Esophagus squamous epithelium (tissue), 5 donors: ENCODE data around the gene CEP295NL. TPM values are rescaled to one million over a fixed set of nuclear protein-coding genes. Genes with fewer than 3 reads are reported as not detected.

Experiments used
- DNase-seq: peaks from one replicate; lab custom pipeline; 2025; lab: John Stamatoyannopoulos, UW
- H3K27ac ChIP-seq, 4 donors: fragments of 200-600 bp; sonication (generic); one replicate each; pipeline ENCODE4 v1.5.1; 2016 to 2019; ENCODE audit warnings: mild to moderate bottlenecking in 1 of 4
- H3K27me3 ChIP-seq, 4 donors: fragments of 200-600 bp; sonication (generic); 1 replicate in 3 of 4; 2 replicates in 1 of 4; pipeline versions ENCODE4 v1.5.1 to v1.6.0; 2017 to 2021; ENCODE audit warnings: antibody characterized with exemption in 1 of 4
- H3K36me3 ChIP-seq, 3 donors: fragments of 200-600 bp; sonication (generic); one replicate each; pipeline ENCODE4 v1.5.1; 2016 to 2019
- H3K4me1 ChIP-seq, 3 donors: fragments of 200-600 bp; sonication (generic); one replicate each; pipeline ENCODE4 v1.5.1; 2017 to 2019
- H3K4me3 ChIP-seq, 4 donors: fragments of 200-600 bp; sonication (generic); 1 replicate in 3 of 4; 2 replicates in 1 of 4; pipeline ENCODE4 v1.5.1; 2016 to 2019; ENCODE audit warnings: mild to moderate bottlenecking in 2 of 4, moderate library complexity in 1 of 4
- H3K9me3 ChIP-seq, 3 donors: fragments of 200-600 bp; sonication (generic); one replicate each; pipeline ENCODE4 v1.5.1; 2016 to 2019
- POLR2A ChIP-seq, 4 donors: fragments of 450-650 bp; IDR thresholded peaks; one replicate each; pipeline ENCODE4 v1.6.1; 2017; ENCODE audit warnings: antibody characterized with exemption in 4 of 4, mild to moderate bottlenecking in 4 of 4, moderate library complexity in 3 of 4
- WGBS, 2 donors: methylation state at CpG; one replicate each; pipeline ENCODE4 v1.1.5; 2018; 5-methylcytosine and 5-hydroxymethylcytosine counted together
- intact Hi-C: fragments of 100-400 bp; cut with DNase I; formaldehyde crosslinking; loops from one replicate; pipeline ENCODE4 v1.15.0; 2022
- total RNA-seq, 4 donors: library from RNA; depleted of rRNA; stranded (reverse); fragments of >200 nt; gene quantifications; one replicate each; pipeline ENCODE4 v1.1.0, GENCODE V29; 2016
- TF ChIP-seq, protein P1 (sequence below), 6 experiments: fragments of 450-650 bp in 4 of 6; fragments of 200-600 bp in 2 of 6; sonication (generic) in 2 of 6; IDR thresholded peaks; one replicate each; pipeline ENCODE4 v1.5.1; 2016 to 2019; ENCODE audit warnings: antibody characterized with exemption in 6 of 6, mild to moderate bottlenecking in 4 of 6, moderate library complexity in 4 of 6
- donor health status: DM: yes; HTN: yes; CAD: no.

CEP295NL gene
- total RNA-seq, 4 donors from 2014 or later: 0.42 to 6.9 (median 1.1) TPM

DNA sequence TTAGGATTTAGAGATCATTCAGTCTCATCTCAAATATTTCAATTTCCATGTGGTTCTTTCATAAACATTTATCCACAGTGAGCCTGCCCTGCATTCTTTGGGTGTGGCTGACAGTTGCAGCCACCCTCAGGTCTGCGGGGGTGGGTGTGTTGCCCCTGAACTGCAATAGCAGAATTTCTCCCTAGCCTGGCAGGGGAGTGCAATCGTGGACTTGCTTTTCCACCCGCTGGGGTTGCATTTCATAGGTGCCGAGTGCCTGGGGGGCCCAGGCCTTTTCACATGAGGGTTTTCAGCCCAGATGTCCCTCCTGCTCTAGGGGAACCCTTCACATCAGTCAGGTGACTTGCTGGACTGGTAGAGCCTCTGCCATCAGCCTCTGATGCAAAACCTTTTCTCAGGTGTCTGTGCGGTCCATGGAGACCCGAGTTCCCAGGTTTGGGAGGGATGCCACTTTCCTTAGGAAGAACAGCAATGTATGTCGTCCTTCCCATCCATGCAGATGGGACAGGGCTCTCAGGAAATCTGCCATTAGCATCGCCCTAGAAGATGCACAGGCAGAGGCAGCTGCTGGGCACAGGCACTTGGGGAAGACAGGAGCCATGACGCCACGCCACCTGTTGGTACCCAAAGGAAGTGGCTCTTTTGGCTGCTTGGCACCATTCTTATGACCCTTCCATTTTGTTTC is 60.0 kb downstream of the CEP295NL start:
- Histone ChIP-seq H3K4me1 (peaks cover 17 to 27% (median 22%) of the 10 kb centered on the region in 3 donors), H3K27me3 (no peaks in the 10 kb centered on the region)
- intact Hi-C loops: no loop called here

DNA sequence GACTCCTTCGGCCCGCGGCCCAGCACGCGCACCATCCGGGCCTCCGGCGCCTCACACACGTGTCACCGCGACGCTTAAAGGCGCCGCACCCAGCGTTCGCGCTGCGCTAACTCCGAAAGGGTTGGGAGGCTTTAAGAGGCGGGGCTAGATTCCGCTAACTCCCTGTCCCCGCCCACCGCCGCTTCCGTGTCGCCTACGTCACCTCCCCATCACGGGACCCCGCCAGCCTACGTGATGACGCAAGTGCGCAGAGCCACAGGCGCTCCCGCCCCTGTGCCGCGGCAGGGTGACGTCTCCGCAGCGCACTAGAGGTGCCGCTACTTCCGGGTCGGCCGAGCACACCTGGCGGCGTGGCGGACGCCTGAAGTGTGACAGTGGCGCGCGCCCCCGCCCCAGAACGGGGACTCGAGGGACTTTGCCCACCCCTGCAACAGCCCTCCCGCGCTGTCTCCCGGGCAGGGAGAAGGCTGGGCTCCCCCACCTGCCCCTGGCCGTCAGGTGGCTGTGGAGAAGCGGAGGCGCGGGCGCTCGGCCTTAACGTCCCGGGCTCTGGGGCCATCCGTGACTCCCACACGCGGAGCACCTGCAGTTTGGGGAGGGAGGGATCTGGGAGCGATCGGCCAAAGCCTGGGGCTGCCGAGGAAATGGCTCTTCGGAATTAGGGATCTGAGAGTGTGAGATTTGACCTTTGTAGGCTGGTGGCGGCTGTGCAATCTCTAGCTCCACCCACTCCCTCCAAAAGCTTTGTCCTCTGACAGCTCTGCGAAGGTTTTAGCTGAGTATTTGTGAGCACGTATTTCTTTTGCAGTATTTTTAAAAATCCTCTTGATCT is 62.0 kb downstream of the CEP295NL start, which contains the start of gene USP36:
Gene USP36, minus strand, starts transcription at position 35 of the 832 bp plus-strand sequence. CDS start 4,451 bp downstream, outside the sequence.
- no peaks in the 10 kb centered on the region for H3K27me3 ChIP-seq
- peaks cover 17 to 39% (median 22%) of the 10 kb centered on the region in 3 donors for H3K4me1 ChIP-seq
- intact Hi-C loops: no loop called here
- 0 to 4% methylated on average over 4 to 7 of the region's 74 CpGs for WGBS, 2 donors
- peaks cover 10 to 24% (median 14%) of the 10 kb centered on the region in 3 donors for H3K36me3 ChIP-seq
- peak within 1 kb of the TSS; percentile 98 to 100 (median 100) for H3K27ac ChIP-seq
- DNase-seq: peak; percentile 92
- TF ChIP-seq POLR2A (IDR thresholded peaks at IDR 0.05): peak in 3 of 4 donors; percentile 72 to 97 (median 95)
- TF ChIP-seq, protein P1, sequence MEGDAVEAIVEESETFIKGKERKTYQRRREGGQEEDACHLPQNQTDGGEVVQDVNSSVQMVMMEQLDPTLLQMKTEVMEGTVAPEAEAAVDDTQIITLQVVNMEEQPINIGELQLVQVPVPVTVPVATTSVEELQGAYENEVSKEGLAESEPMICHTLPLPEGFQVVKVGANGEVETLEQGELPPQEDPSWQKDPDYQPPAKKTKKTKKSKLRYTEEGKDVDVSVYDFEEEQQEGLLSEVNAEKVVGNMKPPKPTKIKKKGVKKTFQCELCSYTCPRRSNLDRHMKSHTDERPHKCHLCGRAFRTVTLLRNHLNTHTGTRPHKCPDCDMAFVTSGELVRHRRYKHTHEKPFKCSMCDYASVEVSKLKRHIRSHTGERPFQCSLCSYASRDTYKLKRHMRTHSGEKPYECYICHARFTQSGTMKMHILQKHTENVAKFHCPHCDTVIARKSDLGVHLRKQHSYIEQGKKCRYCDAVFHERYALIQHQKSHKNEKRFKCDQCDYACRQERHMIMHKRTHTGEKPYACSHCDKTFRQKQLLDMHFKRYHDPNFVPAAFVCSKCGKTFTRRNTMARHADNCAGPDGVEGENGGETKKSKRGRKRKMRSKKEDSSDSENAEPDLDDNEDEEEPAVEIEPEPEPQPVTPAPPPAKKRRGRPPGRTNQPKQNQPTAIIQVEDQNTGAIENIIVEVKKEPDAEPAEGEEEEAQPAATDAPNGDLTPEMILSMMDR (IDR thresholded peaks at IDR 0.05): peak in 3 of 6 experiments; percentile 16 to 20 (median 19)
- peak within 1 kb of the TSS; percentile 79 to 98 (median 96) for H3K4me3 ChIP-seq
- no peaks in the 10 kb centered on the region for H3K9me3 ChIP-seq

More for the DNA sequence above, 60.0 kb downstream of the CEP295NL start:
- H3K9me3 ChIP-seq: no peaks in the 10 kb centered on the region
- WGBS, 2 donors: 52 to 71% methylated on average over 4 to 7 of the region's 10 CpGs
- DNase-seq: no peak
- H3K36me3 ChIP-seq: peaks cover 0 to 3% (median under 1%) of the 10 kb centered on the region in 3 donors
- no peak overlapping the region for H3K27ac ChIP-seq
- TF ChIP-seq POLR2A (IDR thresholded peaks at IDR 0.05): no peak
- TF ChIP-seq, protein P1 (IDR thresholded peaks at IDR 0.05): peak; percentile 43 to 76 (median 56)
- no peak overlapping the region for H3K4me3 ChIP-seq

Other genes with a start within 250 kb of the CEP295NL start
- gene CYTH1, start 120.9 kb downstream of the CEP295NL start, total RNA-seq: 10 to 100 TPM; 42.1 to 86.7 (median 67.5) TPM
- 10 to 100 TPM; 13.2 to 38.9 (median 22.4) TPM for gene USP36, start 62.4 kb downstream of the CEP295NL start, total RNA-seq
- 100 to 1,000 TPM in 1 of 4 donors, 10 to 100 TPM in 2, 1 to 10 TPM in 1; 6.1 to 154 (median 28.2) TPM for gene TIMP2, start 22.2 kb upstream of the CEP295NL start, total RNA-seq
- 100 to 1,000 TPM; 172 to 414 (median 262) TPM for gene LGALS3BP, start 76.7 kb upstream of the CEP295NL start, total RNA-seq
- 10 to 100 TPM; 36.2 to 58.8 (median 38.3) TPM for gene CANT1, start 106.6 kb upstream of the CEP295NL start, total RNA-seq
- gene C1QTNF1, start 121.0 kb upstream of the CEP295NL start, total RNA-seq: 10 to 100 TPM in 2 of 4 donors, 1 to 10 TPM in 2; 2.7 to 20.4 (median 6.8) TPM
- gene ENGASE, start 171.6 kb upstream of the CEP295NL start, total RNA-seq: 10 to 100 TPM in 2 of 4 donors, 1 to 10 TPM in 2; 6.0 to 32.2 (median 9.5) TPM